Natural killer cell treated with Interleukin-12 subunit alpha and Interleukin-12 subunit beta and Interleukin-15 and Interleukin-18, amount 100 ng/mL, for 72 hours (primary cell): ENCODE measurements around the gene CTRB1. TPM values are rescaled to one million over a fixed set of nuclear protein-coding genes. Genes with fewer than 3 reads are reported as not detected.

Experiments
- ATAC-seq, 2 donors: fragments of 150-1000 bp; cut with Tn5 transposase in 1 of 2; sonication (Bioruptor Pico), chemical (Tn5 transposase) in 1 of 2; 2 replicates each; pipeline ENCODE4 v1.10.0; 2021
- DNase-seq: peaks from one replicate; pipeline ENCODE4 v3.0.0; 2022; ENCODE audit warnings: low spot score
- H3K27ac Mint-ChIP-seq, 2 donors: 1 replicate in 1 of 2; 2 replicates in 1 of 2; pipeline ENCODE4 v1.8.0; 2022; ENCODE audit warnings: mixed read lengths in 2 of 2, mild to moderate bottlenecking in 1 of 2, moderate library complexity in 1 of 2
- H3K27me3 Mint-ChIP-seq, 2 donors: 1 replicate in 1 of 2; 2 replicates in 1 of 2; pipeline ENCODE4 v1.8.0; 2022; ENCODE audit warnings: mixed read lengths in 2 of 2
- H3K36me3 Mint-ChIP-seq: one replicate; pipeline ENCODE4 v1.8.0; 2022; ENCODE audit warnings: mixed read lengths
- H3K4me1 Mint-ChIP-seq, 2 donors: 1 replicate in 1 of 2; 2 replicates in 1 of 2; pipeline ENCODE4 v1.8.0; 2022; ENCODE audit warnings: low read depth in 2 of 2, mixed read lengths in 2 of 2, mild to moderate bottlenecking in 1 of 2
- H3K4me3 Mint-ChIP-seq: one replicate; pipeline ENCODE4 v1.8.0; 2022; ENCODE audit warnings: mixed read lengths
- H3K9me3 Mint-ChIP-seq: 2 replicates; pipeline ENCODE4 v1.8.0; 2022; ENCODE audit warnings: mixed read lengths
- total RNA-seq, 2 donors: library from RNA; stranded (reverse); gene quantifications; one replicate each; pipeline ENCODE4 v1.2.3, GENCODE V29; 2022

The CTRB1 gene
- total RNA-seq, result not detected

DNA sequence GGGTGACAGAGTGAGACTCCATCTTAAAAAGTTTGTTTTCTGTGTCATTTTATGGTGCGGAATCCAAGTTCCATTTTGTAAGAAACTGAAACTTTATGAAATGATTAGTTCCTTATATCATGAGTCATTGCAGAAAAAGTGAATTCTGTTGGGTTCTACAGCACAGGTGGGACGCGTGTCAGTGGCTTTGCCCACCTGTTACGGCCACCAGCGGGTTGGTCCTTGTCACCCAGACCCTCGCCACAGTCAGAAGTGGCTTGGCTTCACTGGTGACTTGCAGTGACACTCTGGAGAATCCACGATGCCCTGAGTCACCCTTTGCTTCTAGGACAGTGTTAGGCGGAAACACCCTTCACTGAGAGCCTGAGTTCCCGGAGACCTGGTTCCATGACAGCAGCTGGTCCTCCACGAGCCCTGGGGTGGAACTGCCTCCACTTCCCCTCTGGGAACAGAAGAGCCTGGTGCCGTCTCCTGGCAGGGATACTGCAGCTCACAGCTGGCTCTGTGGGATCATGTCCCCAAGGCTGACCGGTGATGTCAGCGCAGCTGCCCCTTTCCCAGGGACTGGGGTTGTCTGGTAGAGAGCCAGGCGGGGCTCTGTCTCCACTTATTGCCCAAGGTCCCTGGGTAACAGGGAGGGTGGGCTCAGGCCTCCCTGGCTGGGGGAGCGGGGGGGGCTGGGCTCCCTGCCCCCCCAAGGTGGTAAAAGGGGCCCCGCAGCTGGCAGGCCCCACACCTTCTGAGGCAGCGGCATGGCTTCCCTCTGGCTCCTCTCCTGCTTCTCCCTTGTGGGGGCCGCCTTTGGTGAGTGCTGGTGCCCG lies at the start of gene CTRB1:
Gene CTRB1, plus strand, starts transcription at position 733 of the 821 bp plus-strand sequence. Its CDS starts 20 bp downstream, at position 753.
- Mint-ChIP-seq H3K27me3 (no peaks in the 10 kb centered on the region), H3K27ac (peak within 1 kb of the TSS; percentile 72 to 82), H3K36me3 (no peaks in the 10 kb centered on the region), H3K4me1 (peaks cover 4 to 18% of the 10 kb centered on the region in 2 donors), H3K4me3 (peak within 1 kb of the TSS; percentile 81), H3K9me3 (no peaks in the 10 kb centered on the region)
- ATAC-seq (no peak), DNase-seq (no peak)

DNA sequence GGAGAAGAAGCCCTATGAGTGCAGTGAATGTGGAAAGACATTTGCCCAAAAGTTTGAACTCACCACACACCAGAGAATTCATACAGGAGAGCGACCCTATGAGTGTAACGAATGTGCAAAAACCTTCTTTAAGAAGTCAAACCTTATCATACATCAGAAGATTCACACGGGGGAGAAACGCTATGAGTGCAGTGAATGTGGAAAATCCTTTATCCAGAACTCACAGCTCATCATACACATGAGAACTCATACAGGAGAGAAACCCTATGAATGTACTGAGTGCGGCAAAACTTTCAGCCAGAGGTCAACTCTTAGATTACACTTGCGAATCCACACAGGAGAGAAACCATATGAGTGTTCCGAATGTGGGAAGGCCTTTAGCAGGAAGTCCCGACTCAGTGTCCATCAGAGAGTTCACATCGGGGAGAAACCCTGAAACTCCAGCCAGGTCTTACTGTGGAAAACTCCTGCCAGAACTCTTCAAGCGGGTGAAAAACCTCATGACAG lies 48.8 kb upstream of the CTRB1 start:
- peaks cover 33% of the 10 kb centered on the region for H3K9me3 Mint-ChIP-seq
- DNase-seq, result no peak
- ATAC-seq, result no peak
- H3K27me3 Mint-ChIP-seq, result no peaks in the 10 kb centered on the region
- H3K36me3 Mint-ChIP-seq, result peaks cover 87% of the 10 kb centered on the region
- H3K27ac Mint-ChIP-seq, result no peak overlapping the region
- H3K4me3 Mint-ChIP-seq, result no peak overlapping the region
- H3K4me1 Mint-ChIP-seq, result no peaks in the 10 kb centered on the region

DNA sequence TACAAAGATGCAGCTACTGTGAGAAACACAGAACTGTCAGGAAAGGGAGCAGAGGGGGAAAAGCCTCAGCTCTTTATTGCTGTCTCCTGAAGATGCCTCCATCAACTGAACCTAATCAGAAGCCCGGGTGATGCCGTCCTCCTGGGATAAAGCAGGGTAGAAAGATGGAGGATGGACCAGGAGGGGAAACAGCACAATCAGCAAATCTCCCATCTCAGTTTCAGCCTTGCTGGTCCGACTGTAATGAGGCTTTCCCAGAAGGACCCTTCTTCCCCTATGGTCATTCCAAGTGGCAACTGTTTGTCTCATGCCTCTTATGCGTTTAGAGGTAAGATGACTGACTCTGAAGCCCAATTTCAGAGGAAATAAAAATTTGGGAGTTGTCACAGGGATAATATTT lies 46.2 kb upstream of the CTRB1 start:
- H3K27me3 Mint-ChIP-seq, result peaks cover 4% of the 10 kb centered on the region in 2 donors
- no peaks in the 10 kb centered on the region for H3K4me1 Mint-ChIP-seq
- no peak for DNase-seq
- peaks cover 79% of the 10 kb centered on the region for H3K36me3 Mint-ChIP-seq
- H3K27ac Mint-ChIP-seq, result no peak overlapping the region
- H3K4me3 Mint-ChIP-seq, result no peak overlapping the region
- ATAC-seq, result no peak
- peaks cover 38% of the 10 kb centered on the region for H3K9me3 Mint-ChIP-seq

DNA sequence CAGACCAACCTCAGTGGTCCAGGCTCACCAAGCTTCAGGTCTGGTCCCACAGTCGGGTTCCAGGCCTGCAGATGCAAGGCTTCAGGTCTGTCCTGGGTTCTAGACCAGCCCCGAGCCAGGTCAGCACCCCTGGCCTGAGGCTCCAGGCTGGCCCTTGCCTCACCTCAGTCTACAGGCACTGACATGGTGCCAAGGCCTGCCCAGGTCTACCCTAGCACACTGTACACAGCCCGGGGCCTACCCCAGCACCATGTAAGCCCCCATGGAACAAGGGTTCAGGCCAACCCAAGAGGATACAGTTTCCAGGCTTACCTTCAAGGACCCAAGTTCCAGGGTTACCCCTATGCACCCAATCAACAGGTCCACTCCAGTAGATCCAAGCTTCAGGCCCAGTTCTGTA lies 43.7 kb upstream of the CTRB1 start:
- Mint-ChIP-seq H3K36me3 (peaks cover 56% of the 10 kb centered on the region), H3K4me3 (no peak overlapping the region), H3K4me1 (no peaks in the 10 kb centered on the region), H3K27me3 (peaks cover 8 to 12% of the 10 kb centered on the region in 2 donors), H3K9me3 (peaks cover 30% of the 10 kb centered on the region), H3K27ac (no peak overlapping the region)
- DNase-seq, result no peak
- no peak for ATAC-seq

DNA sequence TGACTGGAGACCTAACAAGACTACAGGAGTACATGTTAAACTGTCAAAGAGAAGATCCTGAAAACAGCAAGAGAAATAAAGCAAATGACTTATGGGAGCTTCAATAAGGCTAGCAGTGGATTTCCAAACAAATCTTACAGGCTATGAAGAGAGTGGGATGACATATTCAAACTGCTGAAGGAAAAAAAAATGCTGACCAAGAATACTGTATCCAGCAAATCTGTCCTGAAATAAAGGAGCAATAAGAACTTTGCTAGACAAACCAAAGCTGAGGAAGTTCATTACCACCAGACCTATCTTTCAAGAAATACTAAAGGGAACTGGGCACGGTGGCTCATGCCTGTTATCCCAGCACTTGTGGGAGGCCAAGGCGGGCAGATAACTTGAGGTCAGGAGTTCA lies 41.9 kb upstream of the CTRB1 start:
- no peak overlapping the region for H3K4me3 Mint-ChIP-seq
- peaks cover 39% of the 10 kb centered on the region for H3K36me3 Mint-ChIP-seq
- H3K4me1 Mint-ChIP-seq, result no peaks in the 10 kb centered on the region
- DNase-seq (no peak), ATAC-seq (no peak)
- H3K27me3 Mint-ChIP-seq, result peaks cover 12 to 17% of the 10 kb centered on the region in 2 donors
- peaks cover 32% of the 10 kb centered on the region for H3K9me3 Mint-ChIP-seq
- H3K27ac Mint-ChIP-seq, result no peak overlapping the region

DNA sequence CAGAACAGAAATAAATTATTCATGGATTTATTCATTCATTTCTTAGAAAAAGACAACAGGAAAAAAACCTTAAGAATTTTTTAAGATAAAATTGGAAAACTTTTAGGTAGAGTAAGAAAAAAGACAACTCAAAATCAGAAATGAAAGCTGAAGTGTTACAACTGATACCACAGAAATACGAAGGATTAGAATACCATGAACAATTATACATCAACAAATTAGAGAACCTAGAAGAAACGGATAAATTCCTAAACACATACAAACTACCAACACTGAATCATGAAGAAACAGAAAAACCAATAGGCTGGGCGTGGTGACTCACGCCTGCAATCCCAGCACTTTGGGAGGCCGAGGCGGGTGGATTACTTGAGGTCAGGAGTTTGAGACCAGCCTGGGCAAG lies 39.6 kb upstream of the CTRB1 start:
- ATAC-seq, result no peak

DNA sequence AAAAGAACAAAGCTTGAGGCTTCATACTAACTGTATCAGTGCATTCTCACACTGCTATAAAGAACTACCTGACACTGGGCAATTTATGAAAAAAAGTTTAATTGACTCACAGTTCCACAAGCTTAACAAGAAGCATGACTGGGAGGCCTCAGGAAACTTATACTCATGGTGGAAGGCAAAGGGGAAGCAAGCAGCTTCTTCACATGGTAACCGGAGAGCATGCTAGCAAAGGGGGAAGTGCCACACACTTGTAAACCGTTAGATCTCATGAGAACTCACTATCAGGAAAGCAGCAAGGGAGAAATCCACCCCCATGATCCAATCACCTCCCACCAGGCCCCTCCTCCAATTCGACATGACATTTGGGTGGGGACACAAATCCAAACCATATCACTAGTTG lies 37.2 kb upstream of the CTRB1 start:
- no peaks in the 10 kb centered on the region for H3K4me1 Mint-ChIP-seq
- no peak for DNase-seq
- peaks cover 18 to 29% of the 10 kb centered on the region in 2 donors for H3K27me3 Mint-ChIP-seq
- H3K4me3 Mint-ChIP-seq, result no peak overlapping the region
- no peak for ATAC-seq
- H3K27ac Mint-ChIP-seq, result no peak overlapping the region
- H3K36me3 Mint-ChIP-seq, result peaks cover 8% of the 10 kb centered on the region
- H3K9me3 Mint-ChIP-seq, result peaks cover 10% of the 10 kb centered on the region

More for the DNA sequence above, 39.6 kb upstream of the CTRB1 start:
- no peak for DNase-seq
- peaks cover 12 to 20% of the 10 kb centered on the region in 2 donors for H3K27me3 Mint-ChIP-seq
- peaks cover 17% of the 10 kb centered on the region for H3K36me3 Mint-ChIP-seq
- H3K27ac Mint-ChIP-seq, result no peak overlapping the region
- peaks cover 14% of the 10 kb centered on the region for H3K9me3 Mint-ChIP-seq
- H3K4me1 Mint-ChIP-seq, result no peaks in the 10 kb centered on the region
- no peak overlapping the region for H3K4me3 Mint-ChIP-seq

DNA sequence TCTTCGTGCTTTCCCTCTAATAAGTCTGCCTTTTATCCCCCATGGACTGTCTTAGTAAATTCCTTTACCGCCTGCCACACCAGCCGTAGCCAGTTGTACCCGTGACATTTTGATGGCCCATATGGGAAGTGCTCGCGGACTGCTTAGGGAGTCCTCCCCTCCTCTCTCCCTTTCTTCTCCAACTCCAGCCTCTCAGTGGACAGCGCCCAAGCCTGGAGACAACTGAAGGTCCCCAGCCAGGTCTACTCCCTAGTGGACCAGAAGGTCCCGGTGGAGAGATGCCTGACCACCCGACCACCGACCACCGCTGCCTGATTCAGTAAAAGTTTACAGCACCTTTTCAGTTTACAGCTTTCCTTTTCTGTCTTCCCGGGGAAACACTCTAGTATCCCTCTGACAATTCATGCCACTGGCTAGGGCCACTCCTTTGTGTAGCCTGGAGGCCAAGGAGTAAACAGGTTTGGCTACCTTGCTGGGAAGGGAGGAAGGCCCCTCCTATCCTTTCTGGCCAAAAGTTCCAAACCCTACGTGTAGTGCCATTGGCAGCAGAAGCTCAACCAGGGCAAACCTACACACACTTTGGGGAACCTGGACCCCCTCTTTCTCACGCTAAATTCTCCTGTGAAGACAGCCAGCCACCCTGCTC lies 29.8 kb upstream of the CTRB1 start:
- no peaks in the 10 kb centered on the region for H3K9me3 Mint-ChIP-seq
- DNase-seq, result no peak
- H3K4me3 Mint-ChIP-seq, result no peak overlapping the region
- H3K36me3 Mint-ChIP-seq, result no peaks in the 10 kb centered on the region
- no peaks in the 10 kb centered on the region for H3K4me1 Mint-ChIP-seq
- no peak for ATAC-seq
- H3K27ac Mint-ChIP-seq, result no peak overlapping the region
- peaks cover 9 to 17% of the 10 kb centered on the region in 2 donors for H3K27me3 Mint-ChIP-seq

DNA sequence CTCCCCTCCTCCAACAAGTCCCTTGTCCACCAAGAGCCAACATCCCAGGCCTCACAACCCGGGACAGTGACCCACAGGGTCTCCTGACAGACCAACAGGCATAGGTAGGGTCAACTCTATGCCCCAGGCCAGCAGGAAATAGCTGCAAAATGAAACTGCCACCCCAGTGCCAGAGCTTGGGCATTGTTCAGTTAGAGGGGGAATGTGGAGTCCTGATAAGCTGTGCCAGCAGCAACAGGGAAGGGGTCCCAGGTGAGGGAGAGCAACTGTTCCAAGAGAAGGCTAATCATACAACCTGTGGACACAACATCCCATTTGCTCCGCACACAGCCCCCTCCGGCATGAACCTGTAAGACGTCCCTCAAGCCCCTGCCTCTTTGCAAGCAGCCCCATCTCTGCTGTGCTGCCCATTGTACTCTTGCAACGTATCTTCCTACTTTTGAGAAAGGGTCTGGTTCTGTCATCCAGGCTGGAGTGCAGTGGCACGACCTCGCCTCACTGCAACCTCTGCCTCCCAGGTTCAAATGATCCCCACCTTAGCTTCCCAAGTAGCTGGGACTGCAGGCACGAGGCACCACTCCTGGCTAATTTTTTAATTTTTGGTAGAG lies 29.0 kb upstream of the CTRB1 start:
- Mint-ChIP-seq H3K4me1 (no peaks in the 10 kb centered on the region), H3K4me3 (no peak overlapping the region), H3K27ac (no peak overlapping the region), H3K27me3 (peaks cover 8 to 19% of the 10 kb centered on the region in 2 donors), H3K9me3 (no peaks in the 10 kb centered on the region), H3K36me3 (no peaks in the 10 kb centered on the region)
- DNase-seq (no peak), ATAC-seq (peak in 1 of 2 donors; percentile 34)

DNA sequence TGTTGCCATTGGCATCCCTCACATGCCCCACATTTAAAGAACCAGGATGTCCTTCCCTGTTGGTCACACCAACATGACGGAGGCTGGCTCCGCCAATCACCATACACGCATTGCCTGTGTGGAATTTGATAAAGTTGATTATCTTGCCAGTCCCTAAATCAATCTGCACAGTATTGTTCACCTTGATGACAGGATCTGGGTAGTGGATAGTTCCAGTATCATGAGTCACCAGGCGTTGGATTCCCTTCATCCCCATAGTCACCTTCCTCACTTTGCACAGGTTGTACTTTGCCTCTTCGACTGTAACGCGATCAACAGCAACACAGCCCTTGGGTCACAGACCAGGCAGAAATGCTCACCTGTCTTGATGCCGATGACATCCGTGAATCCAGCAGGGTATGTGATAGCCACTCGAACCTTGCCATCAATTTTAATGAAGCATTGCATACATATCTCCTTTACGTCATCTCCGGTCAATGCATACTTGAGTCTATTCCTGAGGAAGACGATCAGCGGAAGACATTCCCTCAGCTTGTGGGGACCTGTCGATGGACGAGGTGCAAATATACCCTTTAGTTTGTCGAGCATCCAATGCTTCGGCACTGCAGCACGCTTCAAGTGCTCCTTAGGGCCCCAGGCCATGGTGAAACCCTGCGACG lies 26.1 kb upstream of the CTRB1 start:
- DNase-seq, result no peak
- Mint-ChIP-seq H3K9me3 (no peaks in the 10 kb centered on the region), H3K36me3 (no peaks in the 10 kb centered on the region), H3K27ac (no peak overlapping the region), H3K27me3 (peaks cover 13 to 17% of the 10 kb centered on the region in 2 donors), H3K4me1 (no peaks in the 10 kb centered on the region), H3K4me3 (no peak overlapping the region)
- ATAC-seq, result no peak

DNA sequence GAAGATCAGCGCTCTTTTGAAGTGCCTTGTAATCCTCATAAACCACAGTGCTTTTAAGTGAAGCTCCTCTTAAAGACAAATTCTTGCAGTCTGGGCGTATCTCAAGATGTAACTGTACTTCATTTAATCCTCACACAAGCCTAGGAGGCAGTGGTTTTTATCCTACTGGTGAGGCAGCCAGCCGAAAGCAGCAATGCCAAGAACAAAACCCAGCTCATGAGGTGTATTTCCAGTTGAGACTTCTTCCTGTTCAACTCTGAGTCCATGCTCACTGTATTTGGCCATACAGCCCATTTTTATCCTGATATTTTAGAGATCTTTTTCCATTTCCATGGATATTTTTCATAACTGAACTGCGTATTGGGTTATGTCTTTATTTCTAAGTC lies 25.5 kb upstream of the CTRB1 start:
- H3K27me3 Mint-ChIP-seq, result peaks cover 18 to 22% of the 10 kb centered on the region in 2 donors
- DNase-seq (no peak), ATAC-seq (no peak)
- H3K36me3 Mint-ChIP-seq, result no peaks in the 10 kb centered on the region
- no peaks in the 10 kb centered on the region for H3K4me1 Mint-ChIP-seq
- no peak overlapping the region for H3K4me3 Mint-ChIP-seq
- no peaks in the 10 kb centered on the region for H3K9me3 Mint-ChIP-seq
- H3K27ac Mint-ChIP-seq, result no peak overlapping the region

DNA sequence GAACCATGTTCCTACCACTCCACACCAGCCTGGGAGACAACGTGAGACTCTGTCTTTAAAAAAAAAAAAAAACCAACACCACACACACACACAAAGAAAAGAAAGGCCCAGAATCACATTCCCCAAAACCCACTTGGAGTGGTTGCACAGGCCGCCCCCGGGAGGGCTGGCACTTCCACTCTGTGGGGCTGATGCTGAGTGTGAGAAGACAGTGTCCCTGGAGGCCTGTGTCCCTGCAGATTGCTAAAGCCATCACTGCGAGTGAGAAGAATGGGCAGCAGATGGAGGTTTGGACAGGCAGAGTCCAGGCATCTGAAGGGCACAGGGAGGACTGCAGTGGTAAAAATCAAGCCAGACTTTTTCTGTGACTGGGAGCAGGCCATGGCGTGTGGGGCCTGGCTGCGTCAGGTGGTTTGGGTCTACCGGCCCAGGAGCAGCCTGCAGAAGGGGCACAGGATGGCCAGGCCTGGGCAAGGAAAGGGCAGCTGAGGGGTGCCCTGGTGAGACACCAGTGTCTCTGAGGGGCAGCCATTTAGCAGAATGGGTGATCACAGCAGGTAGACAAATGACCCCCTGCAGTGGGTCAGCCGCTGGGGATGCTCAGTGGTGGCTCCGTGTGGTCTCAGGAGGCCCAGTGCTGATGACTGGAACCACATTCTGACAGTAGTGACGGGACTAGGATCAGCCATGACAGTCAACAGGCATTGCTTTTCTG lies 24.9 kb upstream of the CTRB1 start:
- no peaks in the 10 kb centered on the region for H3K4me1 Mint-ChIP-seq
- ATAC-seq, result no peak
- no peak overlapping the region for H3K4me3 Mint-ChIP-seq
- no peak overlapping the region for H3K27ac Mint-ChIP-seq
- H3K36me3 Mint-ChIP-seq, result no peaks in the 10 kb centered on the region
- DNase-seq, result no peak
- H3K27me3 Mint-ChIP-seq, result peaks cover 22 to 25% of the 10 kb centered on the region in 2 donors
- H3K9me3 Mint-ChIP-seq, result no peaks in the 10 kb centered on the region
